ENCODE measurements around the gene FSIP1.

- TF ChIP-seq POLR2A (IDR thresholded peaks at IDR 0.05; ENCODE audit: low read depth, low read length) (no peak), TAF1 (IDR thresholded peaks at IDR 0.05; ENCODE audit: low read depth, low read length) (no peak), POLR2AphosphoS5 (IDR thresholded peaks at IDR 0.05; ENCODE audit: low read depth, low read length) (no peak), SPI1 (IDR thresholded peaks at IDR 0.05; ENCODE audit: low read depth, low read length) (no peak), PAX5 (IDR thresholded peaks at IDR 0.05; ENCODE audit: insufficient read depth, low read length, severe bottlenecking) (no peak), POU2F2 (IDR thresholded peaks at IDR 0.05; ENCODE audit: low read depth, low read length) (no peak)
Observed at GRCh38 chr15:39731266-39731665, 51.4 kb downstream of the FSIP1 start.
